Kidney glomerular epithelial cell (primary cell): ENCODE results near the gene SCN8A.

Source experiments
- DNase-seq: peaks from one replicate; lab custom pipeline; 2025; lab: John Stamatoyannopoulos, UW

Gene SCN8A

GRCh38 chr12:51669996-51670395, 79.0 kb downstream of the SCN8A start:
- DNase-seq = no peak

- DNase-seq = no peak
These were observed 81.3 kb downstream of the SCN8A start for GRCh38 chr12:51672334-51672733.

GRCh38 chr12:51675071-51675803, 84.2 kb downstream of the SCN8A start:
- DNase-seq = no peak

GRCh38 chr12:51676875-51677274, 85.8 kb downstream of the SCN8A start:
- DNase-seq = no peak

- DNase-seq = no peak
These were observed 86.4 kb downstream of the SCN8A start for GRCh38 chr12:51677284-51677968.

- peak; percentile 50 for DNase-seq
These were observed 87.2 kb downstream of the SCN8A start for GRCh38 chr12:51678086-51678724.

- no peak for DNase-seq
These were observed 91.9 kb downstream of the SCN8A start for GRCh38 chr12:51682981-51683380.

GRCh38 chr12:51683763-51684357, 92.8 kb downstream of the SCN8A start:
- peak; percentile 20 for DNase-seq

GRCh38 chr12:51686727-51687126, 95.7 kb downstream of the SCN8A start:
- DNase-seq = no peak

GRCh38 chr12:51687177-51687576, 96.1 kb downstream of the SCN8A start:
- no peak for DNase-seq

GRCh38 chr12:51687614-51688013, 96.6 kb downstream of the SCN8A start:
- no peak for DNase-seq

GRCh38 chr12:51689983-51690382, 99.0 kb downstream of the SCN8A start:
- DNase-seq = no peak

GRCh38 chr12:51692016-51692415, 101.0 kb downstream of the SCN8A start:
- DNase-seq = no peak

- no peak for DNase-seq
These were observed 102.5 kb downstream of the SCN8A start for GRCh38 chr12:51693569-51693968.

- no peak for DNase-seq
These were observed 103.1 kb downstream of the SCN8A start for GRCh38 chr12:51694146-51694545.

- DNase-seq = no peak
These were observed 104.4 kb downstream of the SCN8A start for GRCh38 chr12:51695241-51696010.

- no peak for DNase-seq
These were observed 108.2 kb downstream of the SCN8A start for GRCh38 chr12:51699219-51699618.

GRCh38 chr12:51700887-51701286, 109.9 kb downstream of the SCN8A start:
- no peak for DNase-seq

GRCh38 chr12:51702587-51702986, 111.6 kb downstream of the SCN8A start:
- DNase-seq = no peak

- DNase-seq = no peak
These were observed 114.4 kb downstream of the SCN8A start for GRCh38 chr12:51705450-51705849.

GRCh38 chr12:51706206-51706605, 115.2 kb downstream of the SCN8A start:
- no peak for DNase-seq

- DNase-seq = no peak
These were observed 123.6 kb downstream of the SCN8A start for GRCh38 chr12:51714666-51715065.
